ENCODE results near the gene RHBDD1. TPM values are rescaled to one million over a fixed set of nuclear protein-coding genes. Genes with fewer than 3 reads are reported as not detected.

Gene RHBDD1
- polyA plus RNA-seq, 1 of the 3 experiments (the other 2 are of a cell fraction), result 10.3 TPM

- Histone ChIP-seq H3F3A (replicated peaks; ENCODE audit: insufficient read depth) (peaks cover 10% of the 10 kb centered on the region), H3K9me2 (no peaks in the 10 kb centered on the region), H3K27ac (ENCODE audit: low read depth in 2 of 2, low read length in 1 of 2) (peak overlapping the region; percentile 69 to 71), H3K9me3 (no peaks in the 10 kb centered on the region), H4K20me1 (ENCODE audit: insufficient read depth) (peaks cover 10% of the 10 kb centered on the region; the same call in 1 of the 2 replicates), H3K79me2 (ENCODE audit: insufficient read depth) (peaks cover 34% of the 10 kb centered on the region), H3K4me1 (ENCODE audit: control insufficient read depth in 1 of 2, insufficient read depth in 2 of 2, low read depth in 1 of 2, low read length in 1 of 2) (peaks cover 3 to 10% of the 10 kb centered on the region in 2 experiments; a peak in 3 of 4 replicates), H3K36me3 (replicated peaks in 1 of 2; ENCODE audit: control insufficient read depth in 1 of 2, insufficient read depth in 2 of 2, low read length in 1 of 2) (peaks cover 0 to 19% of the 10 kb centered on the region in 2 experiments), H3K9ac (peak overlapping the region; percentile 91; the same call in 1 of the 2 replicates), H3K27me3 (ENCODE audit: insufficient read depth) (no peaks in the 10 kb centered on the region), H3K4me3 (ENCODE audit: low read depth in 2 of 2, low read length in 1 of 2) (peak overlapping the region; percentile 79 to 90), H2AFZ (ENCODE audit: low read depth) (peak overlapping the region; percentile 68), H3K4me2 (peak overlapping the region; percentile 74)
- CTCF ChIA-PET, result interaction anchor here (0.9 to 4.0 kb wide), 24 partner anchors 9 to 1150 kb away, joined by 3 to 28 read pairs (median 4); no protein-coding TSS in a partner anchor
- 4% methylated on average over 31 of the region's 33 CpGs for WGBS (ENCODE audit: low lambda C conversion rate)
- POLR2A ChIA-PET, result interaction anchor here (1.1 kb wide), 1 partner anchor 912 kb away, joined by 3 read pairs; no protein-coding TSS in a partner anchor
- DNase-seq, result peak; percentile 92
- TF ChIP-seq TCF12 (IDR thresholded peaks at IDR 0.05), result no peak
- no peak for TF ChIP-seq TEAD4 (IDR thresholded peaks at IDR 0.05; ENCODE audit: borderline replicate concordance, insufficient read depth)
- no peak for TF ChIP-seq EP300 (IDR thresholded peaks at IDR 0.05; ENCODE audit: borderline replicate concordance in 1 of 2, low read depth in 1 of 2, low read length in 1 of 2)
- TF ChIP-seq EZH2phosphoT487 (IDR thresholded peaks at IDR 0.05; ENCODE audit: borderline replicate concordance, low read depth), result no peak
- peak; percentile 2; the same call in 1 of the 2 replicates for TF ChIP-seq RXRA (IDR thresholded peaks at IDR 0.05; ENCODE audit: borderline replicate concordance, low read depth)
- no peak for TF ChIP-seq FOSL2 (IDR thresholded peaks at IDR 0.05; ENCODE audit: borderline replicate concordance, low read depth)
- no peak for TF ChIP-seq GATA2 (CRISPR knock-in tag; IDR thresholded peaks at IDR 0.05)
- TF ChIP-seq ELF1 (IDR thresholded peaks at IDR 0.05), result no peak
- 0 out of 2 replicates have a peak, but pooled peaks have one; percentile 20 for TF ChIP-seq YY1 (IDR thresholded peaks at IDR 0.05; ENCODE audit: low read depth)
- peak; percentile 71 for TF ChIP-seq POLR2AphosphoS5 (IDR thresholded peaks at IDR 0.05; ENCODE audit: low read depth, low read length)
- no peak for TF ChIP-seq JUND (IDR thresholded peaks at IDR 0.05)
- peak; percentile 47 for TF ChIP-seq IRF3 (IDR thresholded peaks at IDR 0.05; ENCODE audit: low read depth, low read length)
- no peak for TF ChIP-seq FOXJ3 (CRISPR knock-in tag; IDR thresholded peaks at IDR 0.05)
- TF ChIP-seq SMC3 (IDR thresholded peaks at IDR 0.05; ENCODE audit: low read depth, low read length), result no peak
- no peak for TF ChIP-seq MEF2A (IDR thresholded peaks at IDR 0.05; ENCODE audit: borderline replicate concordance, low read depth)
- TF ChIP-seq FOXM1 (IDR thresholded peaks at IDR 0.05; ENCODE audit: low read depth), result no peak
- TF ChIP-seq GABPA (IDR thresholded peaks at IDR 0.05; ENCODE audit: low read depth), result no peak
- TF ChIP-seq USF2 (IDR thresholded peaks at IDR 0.05; ENCODE audit: borderline replicate concordance, low read depth, low read length), result no peak
- TF ChIP-seq SIN3A (IDR thresholded peaks at IDR 0.05; ENCODE audit: borderline replicate concordance, low read depth, low read length), result no peak
- TF ChIP-seq RFX5 (IDR thresholded peaks at IDR 0.05; ENCODE audit: low read length), result no peak
- no peak for TF ChIP-seq REST (IDR thresholded peaks at IDR 0.05; ENCODE audit: low read depth, low read length)
- peak; percentile 86 for TF ChIP-seq NRF1 (IDR thresholded peaks at IDR 0.05; ENCODE audit: low read depth, low read length)
- no peak for TF ChIP-seq RCOR1 (IDR thresholded peaks at IDR 0.05; ENCODE audit: low read length)
- peak; percentile 99 for TF ChIP-seq PBX3 (IDR thresholded peaks at IDR 0.05)
These were observed 34.7 kb upstream of the RHBDD1 start for GRCh38 chr2:226800941-226801784.

All from SK-N-SH (cell line).